ENCODE results near the gene PCDHB15.
"Not testable (repeated sequence)": the region's sequence is repeated elsewhere in the genome, so short reads cannot be mapped to it uniquely, and the experiment has no call there.

DNA sequence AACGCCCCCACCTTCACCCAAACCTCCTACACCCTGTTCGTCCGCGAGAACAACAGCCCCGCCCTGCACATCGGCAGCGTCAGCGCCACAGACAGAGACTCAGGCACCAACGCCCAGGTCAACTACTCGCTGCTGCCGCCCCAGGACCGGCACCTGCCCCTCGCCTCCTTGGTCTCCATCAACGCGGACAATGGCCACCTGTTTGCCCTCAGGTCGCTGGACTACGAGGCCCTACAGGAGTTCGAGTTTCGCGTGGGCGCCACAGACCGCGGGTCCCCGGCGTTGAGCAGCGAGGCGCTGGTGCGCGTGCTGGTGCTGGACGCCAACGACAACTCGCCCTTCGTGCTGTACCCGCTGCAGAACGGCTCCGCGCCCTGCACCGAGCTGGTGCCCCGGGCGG, 20.4 kb upstream of the PCDHB15 start:
- TF ChIP-seq, protein P1, sequence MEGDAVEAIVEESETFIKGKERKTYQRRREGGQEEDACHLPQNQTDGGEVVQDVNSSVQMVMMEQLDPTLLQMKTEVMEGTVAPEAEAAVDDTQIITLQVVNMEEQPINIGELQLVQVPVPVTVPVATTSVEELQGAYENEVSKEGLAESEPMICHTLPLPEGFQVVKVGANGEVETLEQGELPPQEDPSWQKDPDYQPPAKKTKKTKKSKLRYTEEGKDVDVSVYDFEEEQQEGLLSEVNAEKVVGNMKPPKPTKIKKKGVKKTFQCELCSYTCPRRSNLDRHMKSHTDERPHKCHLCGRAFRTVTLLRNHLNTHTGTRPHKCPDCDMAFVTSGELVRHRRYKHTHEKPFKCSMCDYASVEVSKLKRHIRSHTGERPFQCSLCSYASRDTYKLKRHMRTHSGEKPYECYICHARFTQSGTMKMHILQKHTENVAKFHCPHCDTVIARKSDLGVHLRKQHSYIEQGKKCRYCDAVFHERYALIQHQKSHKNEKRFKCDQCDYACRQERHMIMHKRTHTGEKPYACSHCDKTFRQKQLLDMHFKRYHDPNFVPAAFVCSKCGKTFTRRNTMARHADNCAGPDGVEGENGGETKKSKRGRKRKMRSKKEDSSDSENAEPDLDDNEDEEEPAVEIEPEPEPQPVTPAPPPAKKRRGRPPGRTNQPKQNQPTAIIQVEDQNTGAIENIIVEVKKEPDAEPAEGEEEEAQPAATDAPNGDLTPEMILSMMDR (IDR thresholded peaks at IDR 0.05), result not testable (repeated sequence)
- not testable (repeated sequence) for TF ChIP-seq EP300, POLR2AphosphoS5, POLR2A (IDR thresholded peaks at IDR 0.05)

All from sigmoid colon (tissue), 4 donors.